Measurements from ENCODE around the gene EHD2.

DNA sequence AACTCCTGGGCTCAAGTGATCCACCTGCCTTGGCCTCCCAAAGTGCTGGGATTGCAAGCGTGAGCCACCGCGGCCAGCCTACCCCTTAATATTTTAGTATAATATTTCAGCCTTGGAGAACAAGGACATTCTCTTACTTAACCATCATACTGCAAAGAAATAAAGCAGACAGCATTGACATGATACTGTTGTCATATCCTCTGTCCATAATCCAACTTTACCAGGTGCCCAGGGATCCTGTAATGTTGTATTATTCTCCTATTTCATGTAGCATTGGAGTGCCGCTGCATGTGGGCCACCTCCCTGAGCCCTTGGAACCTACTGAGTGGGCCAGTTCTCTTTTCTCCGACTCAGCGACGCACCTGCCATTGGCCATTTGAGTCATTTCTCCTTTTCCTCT lies 21.4 kb upstream of the EHD2 start:
- TF ChIP-seq SMC3 (conservative IDR thresholded peaks at IDR 0.05; ENCODE audit: poor library complexity) (no peak), EP300 (conservative IDR thresholded peaks at IDR 0.05; ENCODE audit: poor library complexity, severe bottlenecking) (no peak), EZH2 (IDR thresholded peaks at IDR 0.05; ENCODE audit: borderline replicate concordance, insufficient read depth, low read length, poor library complexity, severe bottlenecking) (no peak), POLR2AphosphoS5 (IDR thresholded peaks at IDR 0.05) (no peak), TAF1 (IDR thresholded peaks at IDR 0.05; ENCODE audit: low read depth) (no peak), RAD21 (conservative IDR thresholded peaks at IDR 0.05) (no peak), REST (IDR thresholded peaks at IDR 0.05; ENCODE audit: borderline replicate concordance) (no peak), MXI1 (conservative IDR thresholded peaks at IDR 0.05; ENCODE audit: poor library complexity, severe bottlenecking) (no peak)
- TF ChIP-seq, protein P1, sequence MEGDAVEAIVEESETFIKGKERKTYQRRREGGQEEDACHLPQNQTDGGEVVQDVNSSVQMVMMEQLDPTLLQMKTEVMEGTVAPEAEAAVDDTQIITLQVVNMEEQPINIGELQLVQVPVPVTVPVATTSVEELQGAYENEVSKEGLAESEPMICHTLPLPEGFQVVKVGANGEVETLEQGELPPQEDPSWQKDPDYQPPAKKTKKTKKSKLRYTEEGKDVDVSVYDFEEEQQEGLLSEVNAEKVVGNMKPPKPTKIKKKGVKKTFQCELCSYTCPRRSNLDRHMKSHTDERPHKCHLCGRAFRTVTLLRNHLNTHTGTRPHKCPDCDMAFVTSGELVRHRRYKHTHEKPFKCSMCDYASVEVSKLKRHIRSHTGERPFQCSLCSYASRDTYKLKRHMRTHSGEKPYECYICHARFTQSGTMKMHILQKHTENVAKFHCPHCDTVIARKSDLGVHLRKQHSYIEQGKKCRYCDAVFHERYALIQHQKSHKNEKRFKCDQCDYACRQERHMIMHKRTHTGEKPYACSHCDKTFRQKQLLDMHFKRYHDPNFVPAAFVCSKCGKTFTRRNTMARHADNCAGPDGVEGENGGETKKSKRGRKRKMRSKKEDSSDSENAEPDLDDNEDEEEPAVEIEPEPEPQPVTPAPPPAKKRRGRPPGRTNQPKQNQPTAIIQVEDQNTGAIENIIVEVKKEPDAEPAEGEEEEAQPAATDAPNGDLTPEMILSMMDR (IDR thresholded peaks at IDR 0.05; ENCODE audit: poor library complexity, severe bottlenecking), result no peak

All from neural cell (in vitro differentiated cells).